ENCODE data around the gene DLX4.

The DLX4 gene

GRCh38 chr17:49997301-49997650 is 28.3 kb downstream of the DLX4 start:
- DNase-seq (ENCODE audit: low read depth), result no peak
- no peak overlapping the region for H3K4me3 ChIP-seq (ENCODE audit: low read depth, low read length)

- DNase-seq (ENCODE audit: low read depth), result peak; percentile 22
- H3K4me3 ChIP-seq (ENCODE audit: low read depth, low read length), result no peak overlapping the region
Measured at GRCh38 chr17:49997773-49998703, 29.0 kb downstream of the DLX4 start.

- no peak overlapping the region for H3K4me3 ChIP-seq (ENCODE audit: low read depth, low read length)
- no peak for DNase-seq (ENCODE audit: low read depth)
Measured at GRCh38 chr17:49998836-49999511, 30.0 kb downstream of the DLX4 start.

GRCh38 chr17:50003911-50004310 is 34.9 kb downstream of the DLX4 start:
- no peak overlapping the region for H3K4me3 ChIP-seq (ENCODE audit: low read depth, low read length)
- no peak for DNase-seq (ENCODE audit: low read depth)

- no peak for DNase-seq (ENCODE audit: low read depth)
- no peak overlapping the region for H3K4me3 ChIP-seq (ENCODE audit: low read depth, low read length)
Measured at GRCh38 chr17:50009282-50009681, 40.3 kb downstream of the DLX4 start.

- no peak for DNase-seq (ENCODE audit: low read depth)
- H3K4me3 ChIP-seq (ENCODE audit: low read depth, low read length), result no peak overlapping the region
Measured at GRCh38 chr17:50013079-50013478, 44.1 kb downstream of the DLX4 start.

GRCh38 chr17:50014471-50015088 is 45.6 kb downstream of the DLX4 start:
- no peak for DNase-seq (ENCODE audit: low read depth)
- no peak overlapping the region for H3K4me3 ChIP-seq (ENCODE audit: low read depth, low read length)

GRCh38 chr17:50015146-50015545 is 46.2 kb downstream of the DLX4 start:
- DNase-seq (ENCODE audit: low read depth), result no peak
- H3K4me3 ChIP-seq (ENCODE audit: low read depth, low read length), result no peak overlapping the region

GRCh38 chr17:50018909-50019308 is 49.9 kb downstream of the DLX4 start:
- DNase-seq (ENCODE audit: low read depth), result no peak
- no peak overlapping the region for H3K4me3 ChIP-seq (ENCODE audit: low read depth, low read length)

- no peak for DNase-seq (ENCODE audit: low read depth)
- H3K4me3 ChIP-seq (ENCODE audit: low read depth, low read length), result no peak overlapping the region
Measured at GRCh38 chr17:50020841-50021599, 52.0 kb downstream of the DLX4 start.

GRCh38 chr17:50021681-50022370 is 52.8 kb downstream of the DLX4 start:
- H3K4me3 ChIP-seq (ENCODE audit: low read depth, low read length), result no peak overlapping the region
- no peak for DNase-seq (ENCODE audit: low read depth)

GRCh38 chr17:50022463-50023130 is 53.6 kb downstream of the DLX4 start:
- no peak overlapping the region for H3K4me3 ChIP-seq (ENCODE audit: low read depth, low read length)
- DNase-seq (ENCODE audit: low read depth), result no peak

GRCh38 chr17:50023520-50023919 is 54.5 kb downstream of the DLX4 start:
- no peak overlapping the region for H3K4me3 ChIP-seq (ENCODE audit: low read depth, low read length)
- DNase-seq (ENCODE audit: low read depth), result no peak

All from skeletal muscle cell (primary cell).